ENCODE results near the gene RPS6KC1. TPM values are rescaled to one million over a fixed set of nuclear protein-coding genes. Genes with fewer than 3 reads are reported as not detected.

Gene RPS6KC1
- total RNA-seq, 1 experiment from 2014 or later = 16.9 TPM

GRCh38 chr1:213125643-213126042, 74.6 kb downstream of the RPS6KC1 start:
- no peak overlapping the region for H3K14ac ChIP-seq (ENCODE audit: insufficient read depth, low read length)
- H2BK15ac ChIP-seq (ENCODE audit: low read depth, low read length) = no peak overlapping the region
- H4K91ac ChIP-seq (ENCODE audit: insufficient read length, low read depth, low read length) = no peak overlapping the region
- no peak overlapping the region for H3K23ac ChIP-seq (ENCODE audit: insufficient read length, low read depth, low read length)
- no peak overlapping the region for H3K4ac ChIP-seq (ENCODE audit: low read depth, low read length)
- no peak overlapping the region for H3K4me2 ChIP-seq (ENCODE audit: insufficient read depth, insufficient read length, low read length)
- no peak for DNase-seq
- H3K36me3 Mint-ChIP-seq (ENCODE audit: insufficient read depth in 1 of 3, low read depth in 3 of 3) = no peaks in the 10 kb centered on the region
- H2BK12ac ChIP-seq (ENCODE audit: insufficient read length, low read depth, low read length) = no peak overlapping the region
- no peaks in the 10 kb centered on the region for H3K27me3 ChIP-seq (ENCODE audit: insufficient read depth, low read length)
- H3K9ac ChIP-seq (ENCODE audit: extremely low read depth, insufficient read length, low read length) = no peak overlapping the region
- no peak overlapping the region for H3K18ac ChIP-seq (ENCODE audit: insufficient read length, low read depth, low read length)
- no peaks in the 10 kb centered on the region for H3K4me1 ChIP-seq (ENCODE audit: insufficient read depth, low read length)
- no peak overlapping the region for H2BK5ac ChIP-seq (ENCODE audit: insufficient read length, low read length)
- no peak overlapping the region for H2AK5ac ChIP-seq (ENCODE audit: insufficient read length, low read length)
- no peak for TF ChIP-seq CTCF (conservative IDR thresholded peaks at IDR 0.05)
- no peaks in the 10 kb centered on the region for H3K9me3 Mint-ChIP-seq
- no peaks in the 10 kb centered on the region for H3K4me1 Mint-ChIP-seq
- H3K27ac ChIP-seq (ENCODE audit: insufficient read length, low read depth, low read length) = no peak overlapping the region
- no peak overlapping the region for H3K56ac ChIP-seq (ENCODE audit: insufficient read length, low read depth, low read length)
- H4K5ac ChIP-seq (ENCODE audit: insufficient read length, low read depth, low read length) = no peak overlapping the region
- no peak overlapping the region for H3T11ph ChIP-seq (ENCODE audit: low read length)
- H4K20me1 ChIP-seq (ENCODE audit: control insufficient read depth, insufficient read depth, insufficient read length) = no peaks in the 10 kb centered on the region
- no peaks in the 10 kb centered on the region for H3K79me1 ChIP-seq (ENCODE audit: insufficient read depth, low read depth, low read length, poor library complexity, severe bottlenecking)
- H3K27ac Mint-ChIP-seq = no peak overlapping the region
- no peak overlapping the region for H2AFZ ChIP-seq (ENCODE audit: low read length)
- no peaks in the 10 kb centered on the region for H3K9me3 ChIP-seq (ENCODE audit: control insufficient read depth, low read depth, low read length)
- no peak overlapping the region for H4K8ac ChIP-seq (replicated peaks; ENCODE audit: insufficient read length, low read depth, low read length)
- no peak overlapping the region for H3K4me3 Mint-ChIP-seq
- no peaks in the 10 kb centered on the region for H3K23me2 ChIP-seq (ENCODE audit: insufficient read length, low read depth, low read length, poor library complexity, severe bottlenecking)
- H2BK120ac ChIP-seq (ENCODE audit: low read depth, low read length, poor library complexity, severe bottlenecking) = no peak overlapping the region
- no CpG with 5 or more reads among the region's 2 CpGs for WGBS (ENCODE audit: extremely low coverage, insufficient read length, low lambda C conversion rate)
- no peak overlapping the region for H2BK20ac ChIP-seq (ENCODE audit: low read depth, low read length, poor library complexity, severe bottlenecking)
- H3K27me3 Mint-ChIP-seq (ENCODE audit: low read depth) = no peaks in the 10 kb centered on the region
- H3K79me2 ChIP-seq (ENCODE audit: insufficient read depth, low read length) = no peaks in the 10 kb centered on the region

Data from H9 (cell line).